ENCODE measurements around the gene KCNE4. TPM values are rescaled to one million over a fixed set of nuclear protein-coding genes. Genes with fewer than 3 reads are reported as not detected.

The KCNE4 gene
- total and polyA plus RNA-seq, 12 donors: 0.97 to 5.7 (median 2.6) TPM

DNA sequence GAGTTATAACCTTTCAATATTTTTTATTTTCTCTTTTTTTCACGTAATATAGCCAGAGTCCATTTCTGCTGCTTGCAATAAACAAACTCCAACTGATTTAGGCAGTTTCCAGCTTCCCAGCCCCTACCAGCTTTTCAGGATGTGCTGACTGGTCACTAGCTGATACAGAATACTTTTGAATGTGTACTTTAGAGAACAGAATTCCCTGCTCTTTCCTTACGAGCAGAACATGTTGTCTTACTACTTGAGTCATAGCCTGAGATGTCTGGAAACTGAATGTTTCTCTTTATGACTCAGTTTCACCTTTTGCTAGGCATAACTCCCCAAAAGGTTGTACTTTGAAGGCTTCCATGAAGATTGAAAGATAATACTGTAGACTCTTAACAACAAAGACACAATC lies 44.5 kb upstream of the KCNE4 start:
- H3K9me3 ChIP-seq (replicated peaks in 1 of 3): no peaks in the 10 kb centered on the region
- intact Hi-C loops (cut with DNase I): no loop called here
- TF ChIP-seq CTCF (IDR thresholded peaks at IDR 0.05) (no peak), POLR2A (IDR thresholded peaks at IDR 0.05) (no peak)
- 63 to 74% (median 69%) methylated on average over 2 of the region's 2 CpGs for WGBS, 4 donors
- no peaks in the 10 kb centered on the region for H3K4me1 ChIP-seq (replicated peaks in 1 of 2)
- H3K36me3 ChIP-seq (replicated peaks in 1 of 2): no peaks in the 10 kb centered on the region
- H3K4me3 ChIP-seq: no peak overlapping the region
- DNase-seq: no peak
- H3K27ac ChIP-seq: no peak overlapping the region
- H3K27me3 ChIP-seq: no peaks in the 10 kb centered on the region

DNA sequence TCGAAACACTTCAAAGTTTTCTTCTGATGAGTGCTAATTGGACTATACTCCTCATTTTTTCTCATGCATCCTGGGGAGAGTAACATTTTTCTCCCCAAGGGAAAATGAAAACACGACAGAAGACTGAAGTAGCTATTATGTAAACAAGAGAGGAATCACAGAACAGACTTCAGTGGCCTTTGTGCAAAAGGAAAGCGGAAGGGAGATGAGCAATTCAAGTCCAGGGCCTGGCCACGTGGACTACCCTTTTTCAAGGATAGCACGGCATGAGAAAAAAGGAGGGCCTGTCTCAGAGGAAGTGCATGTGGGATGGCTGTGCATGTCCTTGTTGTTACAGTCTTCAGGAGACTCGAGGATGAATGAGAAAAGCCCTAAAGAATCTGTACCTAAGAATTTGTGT lies 43.8 kb upstream of the KCNE4 start:
- no peaks in the 10 kb centered on the region for H3K4me1 ChIP-seq (replicated peaks in 1 of 2)
- intact Hi-C loops (cut with DNase I): no loop called here
- WGBS, 4 donors: 35 to 51% (median 42%) methylated on average over 6 of the region's 6 CpGs
- H3K9me3 ChIP-seq (replicated peaks in 1 of 3): no peaks in the 10 kb centered on the region
- no peaks in the 10 kb centered on the region for H3K36me3 ChIP-seq (replicated peaks in 1 of 2)
- no peak overlapping the region for H3K4me3 ChIP-seq
- no peak overlapping the region for H3K27ac ChIP-seq
- H3K27me3 ChIP-seq: no peaks in the 10 kb centered on the region
- TF ChIP-seq POLR2A (IDR thresholded peaks at IDR 0.05) (no peak), CTCF (IDR thresholded peaks at IDR 0.05) (no peak)
- DNase-seq: peak in 4 of 7 donors; percentile 4 to 23 (median 18)

DNA sequence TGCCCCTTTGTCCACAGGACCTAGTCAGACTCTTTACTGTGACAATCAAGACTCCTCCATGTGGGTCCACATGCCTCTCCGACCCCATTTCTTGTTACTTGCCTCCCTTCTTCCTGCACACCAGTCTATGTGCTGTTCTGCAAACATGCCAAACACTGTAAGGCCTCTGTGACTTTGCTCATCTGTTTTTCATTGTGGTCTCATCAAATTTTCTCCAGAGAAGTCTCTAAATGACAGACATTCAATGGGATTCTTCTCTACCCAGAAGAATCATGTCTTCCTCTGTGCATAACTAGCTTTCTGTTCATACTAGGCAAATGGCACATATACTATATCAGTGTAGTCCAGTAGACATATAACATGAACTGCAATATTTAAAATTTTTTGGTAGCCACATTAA lies 43.0 kb upstream of the KCNE4 start:
- no peak for DNase-seq
- intact Hi-C loops (cut with DNase I): no loop called here
- no peaks in the 10 kb centered on the region for H3K4me1 ChIP-seq (replicated peaks in 1 of 2)
- H3K36me3 ChIP-seq (replicated peaks in 1 of 2): no peaks in the 10 kb centered on the region
- TF ChIP-seq POLR2A (IDR thresholded peaks at IDR 0.05) (no peak), CTCF (IDR thresholded peaks at IDR 0.05) (no peak)
- no peaks in the 10 kb centered on the region for H3K9me3 ChIP-seq (replicated peaks in 1 of 3)
- no peak overlapping the region for H3K4me3 ChIP-seq
- no peaks in the 10 kb centered on the region for H3K27me3 ChIP-seq
- H3K27ac ChIP-seq: no peak overlapping the region
- 82 to 93% (median 88%) methylated on average over 1 of the region's 1 CpG for WGBS, 4 donors

GRCh38 chr2:223010641-223011040 lies 41.3 kb upstream of the KCNE4 start:
- no peak for DNase-seq
- WGBS, 4 donors: 79 to 93% (median 88%) methylated on average over 3 of the region's 3 CpGs
- TF ChIP-seq CTCF (IDR thresholded peaks at IDR 0.05) (no peak), POLR2A (IDR thresholded peaks at IDR 0.05) (no peak)

More at GRCh38 chr2:223010641-223011040, 41.3 kb upstream of the KCNE4 start:
- Histone ChIP-seq H3K36me3 (replicated peaks in 1 of 2) (no peaks in the 10 kb centered on the region), H3K27ac (no peak overlapping the region), H3K9me3 (replicated peaks in 1 of 3) (no peaks in the 10 kb centered on the region), H3K4me3 (no peak overlapping the region), H3K27me3 (no peaks in the 10 kb centered on the region), H3K4me1 (replicated peaks in 1 of 2) (no peaks in the 10 kb centered on the region)
- intact Hi-C loops (cut with DNase I): no loop called here
